ENCODE data around the gene TOR1B.

The TOR1B gene, protein sequence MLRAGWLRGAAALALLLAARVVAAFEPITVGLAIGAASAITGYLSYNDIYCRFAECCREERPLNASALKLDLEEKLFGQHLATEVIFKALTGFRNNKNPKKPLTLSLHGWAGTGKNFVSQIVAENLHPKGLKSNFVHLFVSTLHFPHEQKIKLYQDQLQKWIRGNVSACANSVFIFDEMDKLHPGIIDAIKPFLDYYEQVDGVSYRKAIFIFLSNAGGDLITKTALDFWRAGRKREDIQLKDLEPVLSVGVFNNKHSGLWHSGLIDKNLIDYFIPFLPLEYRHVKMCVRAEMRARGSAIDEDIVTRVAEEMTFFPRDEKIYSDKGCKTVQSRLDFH

DNA sequence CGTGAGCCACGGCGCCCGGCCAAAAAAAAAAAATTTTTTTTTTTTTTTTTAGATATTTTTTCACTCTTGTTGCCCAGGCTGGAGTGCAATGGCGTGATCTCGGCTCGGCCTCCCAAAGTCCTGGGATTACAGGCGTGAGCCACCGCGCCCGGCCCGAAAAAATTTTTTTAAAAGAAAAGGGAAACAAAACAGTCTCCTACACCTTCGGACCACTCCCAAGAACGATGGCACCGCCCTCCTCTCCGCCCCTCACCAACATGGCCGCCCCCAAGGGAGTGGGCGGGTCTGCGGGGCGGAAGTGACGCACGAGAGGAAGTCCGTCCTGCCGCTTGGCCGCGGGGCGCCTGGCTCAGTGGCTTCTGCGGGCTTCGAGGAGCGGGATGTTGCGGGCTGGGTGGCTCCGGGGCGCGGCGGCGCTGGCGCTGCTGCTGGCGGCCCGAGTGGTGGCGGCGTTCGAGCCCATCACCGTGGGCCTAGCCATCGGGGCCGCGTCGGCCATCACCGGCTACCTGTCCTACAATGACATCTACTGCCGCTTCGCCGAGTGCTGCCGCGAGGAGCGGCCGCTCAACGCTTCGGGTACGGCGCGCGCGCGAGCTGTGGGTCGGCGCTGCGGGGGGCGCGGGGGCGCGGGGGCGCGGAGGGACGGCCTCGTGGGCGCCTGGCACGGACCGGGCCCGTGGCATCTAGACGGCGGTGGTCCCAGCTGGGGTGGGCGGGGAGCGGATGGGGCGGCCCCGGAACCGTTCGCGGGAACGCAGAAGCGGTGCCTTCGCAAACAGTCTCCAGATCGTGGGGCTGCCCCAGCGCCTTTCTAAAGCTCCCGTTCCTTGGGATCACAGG lies at the start of gene TOR1B:
Gene TOR1B (plus strand): TSS at position 352 of the 843 bp plus-strand sequence. CDS start 29 bp downstream, at position 381.
- peak within 1 kb of the TSS; percentile 34 for H3K27ac ChIP-seq (ENCODE audit: poor library complexity, severe bottlenecking)
- no peaks in the 10 kb centered on the region for H3K9me3 ChIP-seq (ENCODE audit: severe bottlenecking)
- H3K4me3 ChIP-seq (ENCODE audit: severe bottlenecking) = peak within 1 kb of the TSS; percentile 88
- H3K27me3 ChIP-seq (ENCODE audit: insufficient read depth, poor library complexity, severe bottlenecking) = no peaks in the 10 kb centered on the region
- no peaks in the 10 kb centered on the region for H3K4me1 ChIP-seq (ENCODE audit: insufficient read depth, poor library complexity, severe bottlenecking)
- ATAC-seq (ENCODE audit: low read depth) (peak; percentile 93), DNase-seq (ENCODE audit: low spot score) (peak; percentile 89)
- TF ChIP-seq, protein P1, sequence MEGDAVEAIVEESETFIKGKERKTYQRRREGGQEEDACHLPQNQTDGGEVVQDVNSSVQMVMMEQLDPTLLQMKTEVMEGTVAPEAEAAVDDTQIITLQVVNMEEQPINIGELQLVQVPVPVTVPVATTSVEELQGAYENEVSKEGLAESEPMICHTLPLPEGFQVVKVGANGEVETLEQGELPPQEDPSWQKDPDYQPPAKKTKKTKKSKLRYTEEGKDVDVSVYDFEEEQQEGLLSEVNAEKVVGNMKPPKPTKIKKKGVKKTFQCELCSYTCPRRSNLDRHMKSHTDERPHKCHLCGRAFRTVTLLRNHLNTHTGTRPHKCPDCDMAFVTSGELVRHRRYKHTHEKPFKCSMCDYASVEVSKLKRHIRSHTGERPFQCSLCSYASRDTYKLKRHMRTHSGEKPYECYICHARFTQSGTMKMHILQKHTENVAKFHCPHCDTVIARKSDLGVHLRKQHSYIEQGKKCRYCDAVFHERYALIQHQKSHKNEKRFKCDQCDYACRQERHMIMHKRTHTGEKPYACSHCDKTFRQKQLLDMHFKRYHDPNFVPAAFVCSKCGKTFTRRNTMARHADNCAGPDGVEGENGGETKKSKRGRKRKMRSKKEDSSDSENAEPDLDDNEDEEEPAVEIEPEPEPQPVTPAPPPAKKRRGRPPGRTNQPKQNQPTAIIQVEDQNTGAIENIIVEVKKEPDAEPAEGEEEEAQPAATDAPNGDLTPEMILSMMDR (IDR thresholded peaks at IDR 0.05; ENCODE audit: poor library complexity, severe bottlenecking) = no peak
- H3K36me3 ChIP-seq (ENCODE audit: low read depth) = peaks cover 8% of the 10 kb centered on the region

DNA sequence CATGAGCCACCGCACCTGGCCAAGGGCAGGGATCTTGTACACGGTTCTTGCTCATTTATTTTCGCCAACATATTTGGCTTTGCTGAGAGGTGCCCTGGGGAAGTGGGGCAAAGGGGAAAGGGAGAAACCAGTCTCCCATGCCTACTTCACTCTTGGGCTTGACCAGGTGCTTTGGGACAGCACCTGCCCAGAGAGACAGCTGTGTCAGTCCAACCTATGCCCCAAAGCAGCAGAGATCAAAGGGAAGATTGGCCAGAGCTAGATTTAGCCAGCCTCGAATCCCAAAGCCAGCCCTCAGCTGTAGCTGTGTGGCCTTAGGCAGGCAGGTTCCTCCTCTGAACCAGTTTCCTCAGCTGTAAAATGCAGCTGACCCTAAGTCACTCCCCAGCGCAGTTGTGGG lies 47.8 kb upstream of the TOR1B start:
- H3K4me3 ChIP-seq (ENCODE audit: severe bottlenecking) = no peak overlapping the region
- H3K9me3 ChIP-seq (ENCODE audit: severe bottlenecking) = no peaks in the 10 kb centered on the region
- DNase-seq (ENCODE audit: low spot score) = no peak
- H3K36me3 ChIP-seq (ENCODE audit: low read depth) = no peaks in the 10 kb centered on the region
- H3K27me3 ChIP-seq (ENCODE audit: insufficient read depth, poor library complexity, severe bottlenecking) = no peaks in the 10 kb centered on the region
- TF ChIP-seq, protein P1 (IDR thresholded peaks at IDR 0.05; ENCODE audit: poor library complexity, severe bottlenecking) = no peak
- H3K27ac ChIP-seq (ENCODE audit: poor library complexity, severe bottlenecking) = no peak overlapping the region
- H3K4me1 ChIP-seq (ENCODE audit: insufficient read depth, poor library complexity, severe bottlenecking) = peaks cover 25% of the 10 kb centered on the region
- no peak for ATAC-seq (ENCODE audit: low read depth)

DNA sequence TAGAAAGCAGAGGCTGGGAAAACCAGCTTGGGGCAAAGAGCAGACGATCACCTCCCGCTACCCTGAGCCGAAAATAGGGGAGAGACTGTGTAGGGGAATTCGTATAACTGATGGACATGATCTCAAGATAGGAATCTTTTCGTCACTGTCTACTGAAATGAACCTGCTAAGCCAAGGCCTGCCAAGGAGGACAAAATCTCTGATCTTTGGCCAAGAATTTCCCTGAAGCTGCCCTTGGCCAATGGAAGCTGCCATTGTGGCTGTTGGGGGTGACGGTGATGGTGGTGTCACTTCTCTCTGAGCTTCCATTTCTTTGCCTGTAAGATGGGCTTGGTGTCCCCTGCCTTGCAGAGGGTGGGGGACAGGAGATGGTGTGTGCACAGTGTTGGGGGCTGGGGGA lies 46.8 kb upstream of the TOR1B start:
- DNase-seq (ENCODE audit: low spot score) (no peak), ATAC-seq (ENCODE audit: low read depth) (no peak)
- Histone ChIP-seq H3K36me3 (ENCODE audit: low read depth) (no peaks in the 10 kb centered on the region), H3K4me3 (ENCODE audit: severe bottlenecking) (no peak overlapping the region), H3K27me3 (ENCODE audit: insufficient read depth, poor library complexity, severe bottlenecking) (no peaks in the 10 kb centered on the region), H3K4me1 (ENCODE audit: insufficient read depth, poor library complexity, severe bottlenecking) (peaks cover 15% of the 10 kb centered on the region), H3K9me3 (ENCODE audit: severe bottlenecking) (no peaks in the 10 kb centered on the region), H3K27ac (ENCODE audit: poor library complexity, severe bottlenecking) (no peak overlapping the region)
- TF ChIP-seq, protein P1 (IDR thresholded peaks at IDR 0.05; ENCODE audit: poor library complexity, severe bottlenecking) = no peak

DNA sequence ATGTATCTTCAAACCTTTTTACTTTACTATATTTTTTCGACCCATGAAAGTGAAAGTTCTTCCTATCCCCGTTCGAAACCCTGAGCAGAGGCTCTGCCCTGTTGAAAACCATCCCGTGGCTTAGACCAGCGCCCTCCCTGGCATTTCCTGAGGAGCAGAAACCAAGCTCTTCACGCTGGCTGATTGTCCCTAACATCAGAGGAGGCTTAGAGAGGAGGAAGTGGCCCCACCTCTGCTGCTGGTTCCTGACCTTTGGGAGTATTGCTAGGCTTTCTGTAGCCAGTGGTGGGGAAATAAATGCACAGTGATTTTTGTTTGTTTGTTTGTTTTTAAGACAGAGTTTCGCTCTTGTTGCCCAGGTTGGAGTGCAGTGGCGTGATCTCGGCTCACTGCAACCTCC lies 45.9 kb upstream of the TOR1B start:
- Histone ChIP-seq H3K4me1 (ENCODE audit: insufficient read depth, poor library complexity, severe bottlenecking) (peaks cover 6% of the 10 kb centered on the region), H3K27ac (ENCODE audit: poor library complexity, severe bottlenecking) (no peak overlapping the region), H3K9me3 (ENCODE audit: severe bottlenecking) (no peaks in the 10 kb centered on the region), H3K4me3 (ENCODE audit: severe bottlenecking) (no peak overlapping the region), H3K36me3 (ENCODE audit: low read depth) (no peaks in the 10 kb centered on the region), H3K27me3 (ENCODE audit: insufficient read depth, poor library complexity, severe bottlenecking) (no peaks in the 10 kb centered on the region)
- TF ChIP-seq, protein P1 (IDR thresholded peaks at IDR 0.05; ENCODE audit: poor library complexity, severe bottlenecking) = no peak
- no peak for ATAC-seq (ENCODE audit: low read depth)
- DNase-seq (ENCODE audit: low spot score) = no peak
